ENCODE measurements around the gene DUSP2.

Gene DUSP2

GRCh38 chr2:96163415-96163767 lies 18.2 kb upstream of the DUSP2 start:
- no peak for TF ChIP-seq REST (IDR thresholded peaks at IDR 0.05; ENCODE audit: low read depth)
- TF ChIP-seq EP300 (IDR thresholded peaks at IDR 0.05; ENCODE audit: borderline replicate concordance) = no peak
- TF ChIP-seq ZBTB7A (IDR thresholded peaks at IDR 0.05; ENCODE audit: low read depth) = no peak
- no peak for TF ChIP-seq MAX (IDR thresholded peaks at IDR 0.05)

GRCh38 chr2:96161898-96162297 lies 16.7 kb upstream of the DUSP2 start:
- TF ChIP-seq USF1 (IDR thresholded peaks at IDR 0.05) = no peak
- no peak for TF ChIP-seq CREB1 (IDR thresholded peaks at IDR 0.05; ENCODE audit: low read depth)
- TF ChIP-seq EP300 (IDR thresholded peaks at IDR 0.05; ENCODE audit: borderline replicate concordance) = no peak
- TF ChIP-seq ZBTB7A (IDR thresholded peaks at IDR 0.05; ENCODE audit: low read depth) = no peak
- TF ChIP-seq TCF12 (IDR thresholded peaks at IDR 0.05; ENCODE audit: low read depth) = no peak
- no peak for TF ChIP-seq YY1 (IDR thresholded peaks at IDR 0.05; ENCODE audit: low read depth)
- no peak for TF ChIP-seq FOXM1 (IDR thresholded peaks at IDR 0.05; ENCODE audit: borderline replicate concordance, low read depth)
- TF ChIP-seq TAF1 (IDR thresholded peaks at IDR 0.05; ENCODE audit: low read depth) = no peak
- TF ChIP-seq REST (IDR thresholded peaks at IDR 0.05; ENCODE audit: low read depth) = no peak

GRCh38 chr2:96159084-96159830 lies 14.0 kb upstream of the DUSP2 start:
- TF ChIP-seq TAF1 (IDR thresholded peaks at IDR 0.05; ENCODE audit: low read depth) = no peak
- no peak for TF ChIP-seq ZBTB7A (IDR thresholded peaks at IDR 0.05; ENCODE audit: low read depth)
- TF ChIP-seq CREB1 (IDR thresholded peaks at IDR 0.05; ENCODE audit: low read depth) = no peak
- TF ChIP-seq USF1 (IDR thresholded peaks at IDR 0.05) = no peak
- TF ChIP-seq EGR1 (IDR thresholded peaks at IDR 0.05) = no peak
- no peak for TF ChIP-seq EP300 (IDR thresholded peaks at IDR 0.05; ENCODE audit: borderline replicate concordance)
- TF ChIP-seq MAX (IDR thresholded peaks at IDR 0.05) = no peak
- no peak for TF ChIP-seq YY1 (IDR thresholded peaks at IDR 0.05; ENCODE audit: low read depth)
- TF ChIP-seq TCF12 (IDR thresholded peaks at IDR 0.05; ENCODE audit: low read depth) = no peak
- TF ChIP-seq REST (IDR thresholded peaks at IDR 0.05; ENCODE audit: low read depth) = no peak
- no peak for TF ChIP-seq FOXM1 (IDR thresholded peaks at IDR 0.05; ENCODE audit: borderline replicate concordance, low read depth)
- TF ChIP-seq CEBPB (IDR thresholded peaks at IDR 0.05) = no peak
- TF ChIP-seq NFIC (IDR thresholded peaks at IDR 0.05) = no peak

GRCh38 chr2:96158554-96158940 lies 13.3 kb upstream of the DUSP2 start:
- no peak for TF ChIP-seq NFIC (IDR thresholded peaks at IDR 0.05)
- no peak for TF ChIP-seq USF1 (IDR thresholded peaks at IDR 0.05)
- TF ChIP-seq RAD21 (IDR thresholded peaks at IDR 0.05; ENCODE audit: low read depth) = no peak
- no peak for TF ChIP-seq EGR1 (IDR thresholded peaks at IDR 0.05)
- TF ChIP-seq TCF12 (IDR thresholded peaks at IDR 0.05; ENCODE audit: low read depth) = no peak
